Neuronal stem cell (in vitro differentiated cells): ENCODE measurements around the gene TFAP2D.

Experiments used
- DNase-seq: peaks from one replicate; pipeline ENCODE4 v3.0.0-alpha.2; 2013; ENCODE audit warnings: low spot score
- H2AFZ ChIP-seq: one replicate; pipeline ENCODE4 v1.6.1; 2013; ENCODE audit warnings: mild to moderate bottlenecking, low read length, inconsistent platforms
- H2AK5ac ChIP-seq: 2 replicates; pipeline ENCODE4 v1.6.1; 2013; ENCODE audit warnings: low read depth, mild to moderate bottlenecking, inconsistent platforms, low read length, moderate library complexity, mixed read lengths
- H2BK120ac ChIP-seq: 2 replicates; pipeline ENCODE4 v1.6.1; 2013; ENCODE audit warnings: low read depth, mild to moderate bottlenecking, inconsistent platforms, low read length, moderate library complexity, mixed read lengths
- H2BK12ac ChIP-seq: one replicate; pipeline ENCODE4 v1.6.1; 2013; ENCODE audit warnings: low read length, inconsistent platforms
- H2BK15ac ChIP-seq: 2 replicates; pipeline ENCODE4 v1.6.1; 2013; ENCODE audit warnings: mild to moderate bottlenecking, low read length, inconsistent platforms, mixed read lengths
- H2BK5ac ChIP-seq: one replicate; pipeline ENCODE4 v1.6.1; 2013; ENCODE audit warnings: inconsistent platforms, mild to moderate bottlenecking, low read length, moderate library complexity
- H3K14ac ChIP-seq: one replicate; pipeline ENCODE4 v1.6.1; 2013; ENCODE audit warnings: low read length, inconsistent platforms
- H3K18ac ChIP-seq: 2 replicates; pipeline ENCODE4 v1.6.1; 2013; ENCODE audit warnings: low read length, inconsistent platforms
- H3K23ac ChIP-seq: 2 replicates; pipeline ENCODE4 v1.6.1; 2013; ENCODE audit warnings: low read depth, mild to moderate bottlenecking, mixed read lengths, low read length, inconsistent platforms; ENCODE audit not compliant: poor library complexity
- H3K27ac ChIP-seq: replicated peaks from 3 replicates; pipeline ENCODE4 v1.5.1; 2013; ENCODE audit warnings: low read length, inconsistent platforms
- H3K27me3 ChIP-seq, 3 experiments: 2 replicates each; pipeline ENCODE4 v1.6.1; 2013; ENCODE audit warnings: low read length in 3 of 3, mild to moderate bottlenecking in 2 of 3, inconsistent platforms in 1 of 3, low read depth in 1 of 3, mixed read lengths in 1 of 3, moderate library complexity in 1 of 3; ENCODE audit not compliant: control insufficient read depth in 3 of 3, insufficient read depth in 3 of 3
- H3K36me3 ChIP-seq, 2 donors: replicated peaks in 1 of 2; 2 replicates each; pipeline ENCODE4 v1.6.1; 2013; ENCODE audit warnings: low read length in 2 of 2; ENCODE audit not compliant: control insufficient read depth in 2 of 2, insufficient read depth in 2 of 2
- H3K4ac ChIP-seq: 2 replicates; pipeline ENCODE4 v1.6.1; 2013; ENCODE audit warnings: inconsistent platforms, mild to moderate bottlenecking, low read length, moderate library complexity
- H3K4me1 ChIP-seq, 2 donors: 1 replicate in 1 of 2; 2 replicates in 1 of 2; pipeline ENCODE4 v1.6.1; 2013; ENCODE audit warnings: low read length in 2 of 2, low read depth in 1 of 2; ENCODE audit not compliant: control insufficient read depth in 2 of 2, insufficient read depth in 1 of 2
- H3K4me2 ChIP-seq: one replicate; pipeline ENCODE4 v1.6.1; 2013; ENCODE audit warnings: mild to moderate bottlenecking, low read length, inconsistent platforms; ENCODE audit not compliant: insufficient read depth, poor library complexity, severe bottlenecking
- H3K4me3 ChIP-seq, 2 donors: 2 replicates each; pipeline ENCODE4 v1.5.1; 2013; ENCODE audit warnings: low read length in 2 of 2, mild to moderate bottlenecking in 2 of 2, inconsistent platforms in 1 of 2, moderate library complexity in 1 of 2
- H3K79me1 ChIP-seq: one replicate; pipeline ENCODE4 v1.6.1; 2013; ENCODE audit warnings: low read depth, mild to moderate bottlenecking, inconsistent platforms, low read length, moderate library complexity
- H3K9ac ChIP-seq: one replicate; pipeline ENCODE4 v1.6.1; 2013; ENCODE audit warnings: mild to moderate bottlenecking, low read depth, low read length, inconsistent platforms; ENCODE audit not compliant: poor library complexity
- H3K9me3 ChIP-seq, 2 donors: replicated peaks in 1 of 2; 2 replicates each; pipeline versions ENCODE3 to v1.6.1; 2013; ENCODE audit warnings: low read length in 2 of 2, mild to moderate bottlenecking in 2 of 2, inconsistent platforms in 1 of 2, low read depth in 1 of 2, mixed read lengths in 1 of 2, moderate library complexity in 1 of 2; ENCODE audit not compliant: control insufficient read depth in 2 of 2, insufficient read depth in 1 of 2
- H4K8ac ChIP-seq: one replicate; pipeline ENCODE4 v1.6.1; 2013; ENCODE audit warnings: low read depth, mild to moderate bottlenecking, inconsistent platforms, low read length, moderate library complexity
- H4K91ac ChIP-seq: one replicate; pipeline ENCODE4 v1.6.1; 2013; ENCODE audit warnings: low read length, low read depth, mild to moderate bottlenecking, inconsistent platforms; ENCODE audit not compliant: poor library complexity
- WGBS, 2 donors: extraction: QIAGEN DNeasy Blood & Tissue Kit; methylation state at CpG; one replicate each; pipeline ENCODE4 v1.1.7; 2013; ENCODE audit warnings: missing lambda C conversion rate in 2 of 2, mixed read lengths in 1 of 2; ENCODE audit not compliant: insufficient read length in 2 of 2, insufficient replicate concordance in 1 of 2; ENCODE audit errors: extremely low coverage in 2 of 2; 5-methylcytosine and 5-hydroxymethylcytosine counted together

Gene TFAP2D

DNA sequence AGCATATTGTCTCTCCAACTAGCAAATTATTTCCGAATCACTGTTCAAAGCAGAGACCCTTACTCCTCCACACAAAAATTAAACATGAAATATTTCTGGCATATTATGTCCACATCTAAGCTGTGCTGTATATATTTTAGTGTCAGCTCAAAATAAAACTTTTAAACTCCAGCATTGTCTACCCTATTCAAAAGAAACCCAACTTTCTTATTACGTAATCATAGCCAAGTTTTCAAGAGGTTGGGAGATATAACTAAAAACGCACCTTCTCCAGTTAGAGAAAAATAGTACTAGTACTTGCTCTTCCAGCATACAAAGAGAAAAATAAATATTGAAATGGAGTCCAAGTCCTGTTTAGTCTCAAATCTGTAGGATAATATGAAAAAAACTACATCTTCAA lies 24.1 kb upstream of the TFAP2D start:
- H2BK15ac ChIP-seq, result no peak overlapping the region
- H3K36me3 ChIP-seq, result no peaks in the 10 kb centered on the region
- no peak overlapping the region for H3K18ac ChIP-seq
- no peaks in the 10 kb centered on the region for H3K27me3 ChIP-seq
- H2BK5ac ChIP-seq, result no peak overlapping the region
- H2BK12ac ChIP-seq, result no peak overlapping the region
- H3K4me3 ChIP-seq, result no peak overlapping the region
- no peak overlapping the region for H3K4me2 ChIP-seq
- no peak overlapping the region for H4K8ac ChIP-seq
- no peak overlapping the region for H3K4ac ChIP-seq
- no peak overlapping the region for H2BK120ac ChIP-seq
- no peaks in the 10 kb centered on the region for H3K79me1 ChIP-seq
- no peak overlapping the region for H3K14ac ChIP-seq
- DNase-seq, result no peak
- no peak overlapping the region for H2AK5ac ChIP-seq
- H3K9ac ChIP-seq, result no peak overlapping the region
- H3K23ac ChIP-seq, result no peak overlapping the region
- H3K4me1 ChIP-seq, result no peaks in the 10 kb centered on the region
- H4K91ac ChIP-seq, result no peak overlapping the region
- no peak overlapping the region for H2AFZ ChIP-seq
- H3K27ac ChIP-seq, result no peak overlapping the region
- WGBS, 2 donors, result no CpG with 5 or more reads among the region's 3 CpGs
- no peaks in the 10 kb centered on the region for H3K9me3 ChIP-seq

GRCh38 chr6:50691814-50692495 lies 21.4 kb upstream of the TFAP2D start:
- DNase-seq, result no peak
- Histone ChIP-seq H3K14ac (no peak overlapping the region), H2AK5ac (no peak overlapping the region), H3K4me2 (no peak overlapping the region), H3K9me3 (no peaks in the 10 kb centered on the region), H2AFZ (no peak overlapping the region), H3K23ac (no peak overlapping the region), H3K4me3 (no peak overlapping the region), H2BK12ac (no peak overlapping the region), H3K27me3 (no peaks in the 10 kb centered on the region), H3K27ac (no peak overlapping the region), H3K18ac (no peak overlapping the region), H2BK5ac (no peak overlapping the region), H4K91ac (no peak overlapping the region), H2BK120ac (no peak overlapping the region), H3K79me1 (no peaks in the 10 kb centered on the region), H3K4me1 (no peaks in the 10 kb centered on the region), H2BK15ac (no peak overlapping the region), H3K4ac (no peak overlapping the region), H3K36me3 (no peaks in the 10 kb centered on the region), H3K9ac (no peak overlapping the region), H4K8ac (no peak overlapping the region)
- WGBS, 2 donors, result no CpG with 5 or more reads among the region's 4 CpGs

- no peak overlapping the region for H3K27ac ChIP-seq
Observed at GRCh38 chr6:50698546-50698945, 14.8 kb upstream of the TFAP2D start.

GRCh38 chr6:50699051-50699775 lies 14.1 kb upstream of the TFAP2D start:
- no peak overlapping the region for H2AK5ac ChIP-seq
- H3K27ac ChIP-seq, result no peak overlapping the region
- no peak overlapping the region for H2BK5ac ChIP-seq
- no CpG with 5 or more reads among the region's 11 CpGs for WGBS, 2 donors
- no peak overlapping the region for H3K23ac ChIP-seq
- H3K4ac ChIP-seq, result no peak overlapping the region
- H2BK15ac ChIP-seq, result no peak overlapping the region
- H3K4me2 ChIP-seq, result no peak overlapping the region
- H2BK12ac ChIP-seq, result no peak overlapping the region
- no peaks in the 10 kb centered on the region for H3K4me1 ChIP-seq
- H3K9ac ChIP-seq, result no peak overlapping the region
- H3K4me3 ChIP-seq, result no peak overlapping the region
- H2AFZ ChIP-seq, result no peak overlapping the region
- no peak overlapping the region for H3K14ac ChIP-seq
- no peak overlapping the region for H3K18ac ChIP-seq
- H2BK120ac ChIP-seq, result no peak overlapping the region
- no peaks in the 10 kb centered on the region for H3K27me3 ChIP-seq
- DNase-seq, result no peak
- H4K8ac ChIP-seq, result no peak overlapping the region
- H3K9me3 ChIP-seq, result no peaks in the 10 kb centered on the region
- H3K36me3 ChIP-seq, result no peaks in the 10 kb centered on the region
- no peaks in the 10 kb centered on the region for H3K79me1 ChIP-seq
- H4K91ac ChIP-seq, result no peak overlapping the region

More at GRCh38 chr6:50698546-50698945, 14.8 kb upstream of the TFAP2D start:
- Histone ChIP-seq H3K4me2 (no peak overlapping the region), H2AFZ (no peak overlapping the region), H3K4me1 (no peaks in the 10 kb centered on the region), H3K23ac (no peak overlapping the region), H3K9me3 (no peaks in the 10 kb centered on the region), H3K36me3 (no peaks in the 10 kb centered on the region), H2BK120ac (no peak overlapping the region), H4K91ac (no peak overlapping the region), H3K18ac (no peak overlapping the region), H3K9ac (no peak overlapping the region), H3K79me1 (no peaks in the 10 kb centered on the region), H3K14ac (no peak overlapping the region), H3K4me3 (no peak overlapping the region), H2AK5ac (no peak overlapping the region), H4K8ac (no peak overlapping the region), H3K4ac (no peak overlapping the region), H2BK12ac (no peak overlapping the region), H2BK15ac (no peak overlapping the region), H3K27me3 (no peaks in the 10 kb centered on the region), H2BK5ac (no peak overlapping the region)
- DNase-seq, result no peak
